C1 segment of cervical spinal cord (tissue), 14 donors: ENCODE measurements around the gene FSD1.
A peak's percentile ranks its signal among the peaks of the same experiment; 100 is the strongest.
"Not testable (repeated sequence)": the region's sequence is repeated elsewhere in the genome, so short reads cannot be mapped to it uniquely, and the experiment has no call there.

Experiments used
- DNase-seq, 14 donors: peaks; one replicate each; lab custom pipeline; 2025; lab: John Stamatoyannopoulos, UW

FSD1 gene

GRCh38 chr19:4284974-4285373 is 19.4 kb upstream of the FSD1 start:
- no peak for DNase-seq

DNA sequence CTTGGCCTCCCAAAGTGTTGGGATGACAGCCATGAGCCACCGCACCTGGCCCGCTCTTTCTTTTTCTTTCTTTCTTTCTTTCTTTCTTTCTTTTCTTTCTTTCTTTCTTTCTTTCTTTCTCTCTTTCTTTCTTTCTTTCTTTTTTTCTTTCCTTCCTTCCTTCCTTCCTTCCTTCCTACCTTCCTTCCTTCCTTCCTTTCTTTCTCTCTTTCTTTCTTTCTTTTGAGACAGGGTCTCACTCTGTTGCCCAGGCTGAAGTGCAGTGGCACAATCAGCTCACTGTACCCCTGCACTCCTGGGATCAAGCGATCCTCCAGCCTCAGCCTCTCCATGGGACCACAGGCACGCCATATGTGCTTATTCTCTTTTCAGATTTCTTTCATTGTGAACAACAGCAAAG is 18.3 kb upstream of the FSD1 start:
- not testable (repeated sequence) for DNase-seq

DNA sequence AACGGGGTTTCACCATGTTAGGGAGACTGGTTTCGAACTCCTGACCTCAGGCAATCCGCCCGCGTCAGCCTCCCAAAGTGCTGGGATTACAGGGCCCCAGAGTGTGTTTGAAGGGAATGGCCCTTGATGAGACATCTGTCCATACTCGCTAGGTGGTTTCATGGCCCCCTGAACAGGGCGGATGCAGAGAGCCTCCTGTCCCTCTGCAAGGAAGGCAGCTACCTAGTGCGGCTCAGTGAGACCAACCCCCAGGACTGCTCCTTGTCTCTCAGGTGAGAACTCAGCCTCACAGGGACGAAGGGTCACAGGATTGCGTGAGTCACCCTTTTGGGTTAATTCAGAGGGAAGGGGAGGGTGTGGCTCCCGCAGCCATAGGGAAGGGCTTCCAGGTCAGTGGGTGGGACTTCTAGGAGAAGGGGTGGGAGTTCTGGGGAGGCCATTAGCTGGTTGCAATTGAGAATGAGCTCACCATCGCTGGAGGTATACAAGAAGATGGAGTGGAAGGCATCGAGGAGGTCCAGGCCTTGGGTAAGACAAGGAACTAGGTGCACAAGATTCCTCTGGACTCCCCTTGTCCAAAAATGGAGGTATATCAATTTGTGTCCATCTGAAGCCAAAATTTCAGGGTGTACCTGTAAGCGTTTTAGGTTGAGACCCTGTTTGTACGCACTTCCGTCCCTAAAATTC is 16.2 kb upstream of the FSD1 start:
- DNase-seq = no peak

DNA sequence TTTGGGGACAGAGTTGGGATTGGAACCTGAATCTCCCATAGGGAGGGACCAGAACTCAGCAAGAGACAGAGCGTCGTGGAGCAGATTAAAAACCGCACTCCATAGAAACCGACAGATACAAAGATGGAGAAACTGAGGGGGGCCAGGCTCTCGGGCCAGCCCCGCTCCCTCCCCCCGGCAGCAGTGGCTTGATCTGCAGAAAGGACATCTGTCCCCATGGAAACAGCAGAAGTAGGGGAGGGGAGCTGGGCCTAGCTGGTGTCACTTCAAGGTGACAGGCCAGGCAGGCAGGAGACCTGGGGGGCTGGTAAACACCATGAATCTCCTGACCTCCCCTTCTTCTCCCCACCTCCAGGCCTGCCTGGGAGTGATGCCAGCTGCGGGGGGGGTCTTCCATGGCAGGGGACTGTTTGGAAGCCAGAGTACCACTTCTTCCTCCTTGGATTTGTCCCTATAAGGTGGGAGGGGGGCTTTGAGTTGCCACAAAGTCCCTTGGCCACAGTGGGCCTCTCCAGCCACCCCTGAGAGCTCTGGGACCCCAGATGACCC is 13.1 kb upstream of the FSD1 start:
- DNase-seq = no peak

DNA sequence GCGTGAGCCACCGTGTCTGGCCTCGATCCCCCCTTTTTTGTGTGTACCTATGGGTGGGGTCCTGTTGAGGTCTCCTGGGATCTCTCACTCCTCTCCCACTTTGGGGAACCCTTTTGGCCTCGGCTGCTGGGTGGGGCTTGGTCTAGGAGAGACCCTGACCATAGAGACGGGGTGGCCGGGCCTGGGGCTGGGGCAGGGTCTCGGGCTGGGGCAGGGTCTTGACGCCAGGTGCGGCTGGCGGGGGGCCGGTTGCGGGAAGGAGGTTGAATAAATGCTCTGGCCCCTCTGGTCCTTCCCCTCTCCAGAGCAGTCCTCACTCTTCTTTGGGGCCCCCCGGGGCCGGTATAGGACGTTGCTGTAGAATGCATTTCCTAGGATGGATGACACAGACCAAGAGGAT is 11.9 kb upstream of the FSD1 start:
- DNase-seq = no peak

DNA sequence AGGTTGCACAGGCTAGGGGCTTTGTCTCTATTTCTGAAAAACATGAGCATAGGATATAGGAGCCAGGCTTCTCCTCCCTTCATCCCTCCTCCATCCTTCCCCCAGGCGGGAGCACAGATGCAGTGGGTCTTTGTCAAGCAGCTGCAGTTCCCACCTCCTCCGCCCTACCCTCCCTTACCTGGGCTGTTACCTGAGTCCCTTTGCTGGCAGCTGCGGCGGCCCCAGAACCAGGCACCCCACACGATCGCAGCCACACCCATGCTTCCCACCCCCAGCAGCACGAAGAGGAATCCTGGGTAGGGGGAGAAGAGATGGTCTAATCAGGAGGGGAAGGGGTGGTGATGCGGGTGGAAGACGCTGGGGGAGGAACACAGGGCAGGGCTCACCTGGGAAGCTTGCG is 10.0 kb upstream of the FSD1 start:
- no peak for DNase-seq

- DNase-seq = peak in 8 of 14 donors; percentile 1 to 41 (median 16)
Observed at GRCh38 chr19:4295972-4296771, 8.2 kb upstream of the FSD1 start.

DNA sequence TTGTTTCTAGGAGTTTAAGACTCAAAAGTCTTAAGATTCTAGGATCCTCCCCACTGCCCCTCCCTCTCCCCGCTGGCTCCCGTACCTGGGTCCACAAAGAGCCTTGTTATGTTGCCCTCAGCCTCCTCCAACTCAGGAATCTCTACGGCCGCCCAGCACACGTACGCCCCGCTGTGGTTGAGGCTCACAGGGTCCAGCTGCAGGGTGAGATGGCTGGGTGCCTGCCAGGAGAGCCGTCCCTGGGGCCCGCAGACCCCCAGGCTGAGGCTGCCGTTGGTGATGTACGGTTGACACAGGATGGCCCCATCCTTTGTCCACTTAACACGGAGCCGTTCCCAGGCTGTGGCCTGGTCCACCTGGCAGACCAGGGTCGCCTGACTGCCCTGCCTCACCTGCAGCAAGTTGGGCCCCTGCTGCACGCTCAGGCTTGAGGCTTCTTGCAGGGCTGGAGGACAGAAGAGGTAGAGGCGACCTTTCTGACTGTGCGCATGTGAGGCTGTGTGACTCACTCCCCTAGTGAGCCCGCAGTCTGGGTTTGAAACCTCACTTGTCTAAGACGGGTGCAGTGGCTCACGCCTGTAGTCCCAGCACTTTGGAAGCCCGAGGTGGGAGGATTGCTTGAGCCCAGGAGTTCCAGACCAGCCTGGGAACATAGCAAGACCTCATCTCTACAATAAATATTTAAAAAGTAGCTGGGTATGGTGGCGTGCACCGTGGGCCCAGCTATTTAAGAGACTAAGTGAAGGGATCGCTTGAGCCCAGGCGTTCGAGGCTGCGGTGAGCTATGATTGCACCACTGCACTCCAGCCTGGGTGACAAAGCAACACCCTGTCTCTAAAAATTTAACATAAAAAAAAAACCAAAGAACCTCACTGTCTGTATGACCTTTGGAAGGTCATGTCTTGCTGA is 6.2 kb upstream of the FSD1 start:
- DNase-seq = no peak

GRCh38 chr19:4298810-4299550 is 5.4 kb upstream of the FSD1 start:
- no peak for DNase-seq

DNA sequence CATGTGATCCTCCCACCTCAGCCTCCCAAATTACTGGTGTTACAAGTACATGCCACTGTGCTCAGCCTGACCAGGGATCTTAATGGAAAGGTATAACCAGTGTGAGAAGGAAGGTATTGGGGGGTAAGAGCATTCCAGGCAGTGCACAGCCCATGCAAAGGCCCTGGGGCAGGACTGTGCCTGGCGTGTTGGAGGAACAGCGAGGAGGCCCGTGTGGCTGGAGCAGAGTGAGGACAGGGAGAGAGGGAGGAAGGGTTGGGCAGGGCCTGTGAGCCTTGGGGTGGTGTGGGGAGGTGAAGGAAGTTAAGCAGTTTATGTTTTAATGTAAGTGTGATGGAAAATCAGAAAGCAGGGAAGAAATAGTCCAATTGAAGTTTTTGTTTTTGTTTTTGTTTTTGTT is 3.8 kb upstream of the FSD1 start:
- DNase-seq = no peak

DNA sequence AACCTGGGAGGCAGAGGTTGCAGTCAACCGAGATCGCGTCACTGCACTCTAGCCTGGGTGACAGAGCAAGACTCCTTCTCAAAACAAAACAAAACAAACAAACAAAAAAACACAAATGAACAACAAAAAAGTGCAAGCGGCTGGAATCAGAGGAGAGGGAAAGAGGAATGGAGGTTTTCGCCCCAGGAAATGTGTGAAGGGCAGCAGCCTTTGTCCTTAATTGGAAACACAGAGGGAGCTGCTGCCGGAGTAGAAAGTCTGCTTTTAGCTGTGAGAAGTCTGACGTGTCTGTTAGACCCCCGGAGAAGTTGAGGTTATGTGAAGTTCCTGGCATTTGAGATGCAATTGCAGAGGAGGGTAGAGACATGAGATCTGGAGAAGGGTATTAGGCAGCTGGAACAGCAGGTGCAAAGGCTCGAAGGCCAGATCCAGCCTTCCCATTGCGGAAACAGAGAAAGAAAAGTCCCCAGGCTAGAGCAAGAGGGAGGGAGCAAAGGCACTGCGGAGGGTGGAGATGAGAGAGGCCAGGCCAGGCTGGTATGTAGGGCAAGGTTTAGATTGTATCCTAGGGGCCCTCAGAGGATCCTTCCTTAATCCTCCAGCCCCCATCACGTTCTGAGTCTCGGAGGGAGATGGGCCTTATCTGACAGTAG is 2.7 kb upstream of the FSD1 start:
- no peak for DNase-seq

DNA sequence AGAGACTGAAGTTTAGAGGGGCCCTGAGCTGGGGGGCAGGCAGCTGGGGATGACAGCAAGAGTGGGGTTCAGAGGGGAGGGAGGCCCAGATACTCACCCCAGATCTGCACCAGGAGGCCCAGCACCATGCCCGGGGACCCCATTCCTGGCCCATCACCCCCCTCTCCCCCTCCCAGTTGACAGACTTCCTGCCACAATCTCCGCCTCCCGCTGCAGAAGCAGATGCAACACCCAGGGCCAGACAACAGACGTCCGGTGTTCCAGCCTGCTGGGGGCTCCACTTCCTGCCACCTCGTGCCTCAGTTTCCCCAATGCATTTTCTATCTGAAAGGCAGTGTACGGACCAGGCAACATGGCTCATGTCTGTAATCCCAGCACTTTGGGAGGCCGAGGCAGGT is 2.2 kb upstream of the FSD1 start, which contains the start of gene TMIGD2:
TMIGD2 (minus strand) TSS at position 147 of the 398 bp plus-strand sequence; CDS start at position 143, 4 bp downstream.
- DNase-seq = no peak

GRCh38 chr19:4303819-4304537 is 420 bp upstream of the FSD1 start:
- DNase-seq = no peak

DNA sequence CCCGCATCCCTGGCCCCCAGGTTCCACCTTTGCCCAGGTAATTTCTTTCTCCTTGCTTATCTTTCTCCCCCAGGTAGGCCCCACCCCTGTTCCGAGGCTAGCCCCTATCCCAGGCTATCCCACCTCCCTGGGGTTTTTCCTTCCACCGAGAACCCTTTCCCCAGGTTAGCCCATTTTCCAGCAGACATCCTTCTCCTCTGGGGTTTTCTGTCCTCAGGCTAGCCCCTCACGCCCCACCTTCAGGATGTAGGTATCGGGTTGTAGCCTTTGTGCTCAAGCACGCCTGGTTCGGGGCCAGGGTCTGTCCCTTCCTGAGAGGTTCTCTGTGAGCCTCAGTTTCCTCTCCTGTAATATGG is 837 bp downstream of the FSD1 start:
- no peak for DNase-seq

DNA sequence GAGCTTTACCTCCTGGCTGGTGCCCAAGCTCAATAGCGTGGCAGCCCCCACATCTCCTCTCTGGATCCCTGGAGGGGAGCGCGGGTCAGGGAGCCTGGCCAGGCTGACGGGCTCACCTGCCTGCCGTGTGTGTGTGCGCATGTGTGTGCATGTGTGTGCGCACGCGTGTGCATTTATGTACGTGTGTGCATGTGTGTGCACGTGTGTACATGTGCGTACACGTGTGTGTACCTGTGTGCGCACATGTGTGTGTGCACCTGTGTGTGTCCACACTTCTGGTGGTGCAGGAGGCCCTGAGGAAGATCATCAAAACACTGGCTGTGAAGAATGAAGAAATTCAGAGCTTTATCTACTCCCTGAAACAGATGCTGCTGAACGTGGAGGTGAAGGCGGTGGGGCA is 1.3 kb downstream of the FSD1 start:
- no peak for DNase-seq

DNA sequence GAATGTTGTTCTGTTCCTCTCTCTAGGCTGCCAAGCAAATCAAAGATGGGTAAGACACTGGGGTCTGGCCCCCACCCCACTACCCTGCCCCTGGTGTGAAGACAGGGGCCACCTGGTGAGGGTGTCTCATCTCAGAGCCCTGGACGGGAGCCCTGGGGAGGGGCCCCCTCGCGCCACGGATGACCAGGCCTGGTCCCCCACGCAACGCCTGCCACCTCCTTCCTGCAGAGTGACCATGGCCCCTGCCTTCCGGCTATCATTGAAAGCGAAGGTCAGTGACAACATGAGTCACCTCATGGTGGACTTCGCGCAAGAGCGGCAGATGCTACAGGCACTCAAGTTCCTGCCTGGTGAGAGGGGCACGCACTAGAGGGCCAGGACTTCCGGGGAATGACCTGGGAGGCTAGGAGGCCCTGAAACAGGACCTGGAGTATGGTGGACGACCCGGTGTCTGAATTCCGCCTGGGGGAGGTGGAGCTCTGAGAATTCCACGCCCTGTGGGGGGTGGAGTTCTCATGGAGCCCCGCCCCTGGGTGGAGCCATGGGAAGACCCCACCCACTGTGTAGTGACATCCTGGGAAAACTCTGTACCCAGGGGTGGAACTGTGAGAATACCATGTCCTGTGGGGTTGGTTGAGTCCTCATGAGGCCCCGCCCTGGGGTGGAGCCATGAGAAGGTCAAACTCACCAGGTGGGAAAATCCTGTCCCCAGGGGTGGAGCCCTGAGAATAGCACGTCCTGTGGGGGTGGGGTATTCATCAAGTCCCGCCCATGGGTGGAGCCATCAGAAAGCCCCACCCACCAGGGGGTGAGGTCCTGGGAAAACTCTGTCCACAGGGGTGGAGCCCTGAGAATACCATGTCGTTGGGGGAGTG is 6.1 kb downstream of the FSD1 start:
- no peak for DNase-seq

DNA sequence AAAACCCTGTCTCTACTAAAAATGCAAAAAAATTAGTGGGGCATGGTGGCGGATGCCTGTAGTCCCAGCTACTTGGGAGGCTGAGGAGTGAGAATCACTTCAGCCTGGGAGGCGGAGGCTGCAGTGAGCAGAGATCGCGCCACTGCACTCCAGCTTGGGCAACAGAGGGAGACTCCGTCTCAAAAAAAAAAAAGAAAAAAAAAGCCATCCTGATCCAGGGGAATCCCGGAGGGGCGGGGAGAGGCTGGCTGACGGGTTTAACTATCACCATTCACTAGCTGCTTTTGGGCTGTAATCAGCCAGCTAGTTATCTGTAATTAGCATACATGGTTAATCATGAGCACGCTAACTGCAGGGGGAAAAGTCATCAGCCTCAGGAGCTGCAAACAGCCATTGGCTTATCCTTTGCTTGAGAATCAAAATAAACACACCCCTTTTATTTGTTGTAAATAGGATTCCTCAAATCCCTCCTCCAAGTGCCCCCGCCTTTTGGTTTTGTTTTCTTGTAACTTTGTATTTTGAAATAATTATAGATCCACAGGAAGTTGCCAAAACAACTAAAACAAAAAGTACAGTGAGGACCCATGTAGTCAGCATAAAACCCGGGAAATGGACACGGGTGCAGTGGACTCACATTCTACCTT is 9.6 kb downstream of the FSD1 start:
- no peak for DNase-seq

- no peak for DNase-seq
Observed at GRCh38 chr19:4316956-4317355, 12.6 kb downstream of the FSD1 start.
